ENCODE results near the gene TMEM190.

Gene TMEM190

GRCh38 chr19:55423225-55424005 is 46.8 kb downstream of the TMEM190 start:
- no peak for DNase-seq
- H3K9me3 ChIP-seq (ENCODE audit: control insufficient read depth, low read length) = no peaks in the 10 kb centered on the region
- H3K4me1 ChIP-seq (ENCODE audit: control insufficient read depth, insufficient read depth, low read length, poor library complexity, severe bottlenecking) = peaks cover 18% of the 10 kb centered on the region
- H3K36me3 ChIP-seq (ENCODE audit: control insufficient read depth, insufficient read depth, low read length) = no peaks in the 10 kb centered on the region
- H3K4me3 ChIP-seq (ENCODE audit: insufficient read depth, low read depth, low read length, poor library complexity, severe bottlenecking) = no peak overlapping the region
- no peak overlapping the region for H3K27ac ChIP-seq (ENCODE audit: insufficient read depth, low read length, poor library complexity, severe bottlenecking)
- peaks cover under 1% of the 10 kb centered on the region for H3K27me3 ChIP-seq (replicated peaks; ENCODE audit: control insufficient read depth, insufficient read depth, low read length, poor library complexity, severe bottlenecking)

DNA sequence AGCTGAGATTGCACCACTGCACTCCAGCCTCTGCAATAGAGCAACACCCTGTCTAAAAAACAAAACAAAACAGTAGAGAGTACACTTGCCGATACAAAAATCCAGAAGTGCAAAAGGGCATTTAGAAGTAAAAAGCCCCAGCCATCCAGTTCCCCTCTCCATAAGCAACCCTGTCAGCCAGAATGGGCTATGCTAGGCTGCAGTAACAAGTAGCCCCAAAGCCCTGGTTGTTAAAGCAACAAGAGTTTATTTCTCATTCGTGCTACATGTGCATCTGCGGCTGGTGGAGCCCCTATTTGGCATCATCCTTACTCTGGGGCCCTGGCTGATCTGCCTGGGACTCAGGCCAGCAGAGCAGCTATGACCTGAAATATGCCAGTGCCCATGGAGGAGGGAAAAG is 47.9 kb downstream of the TMEM190 start:
- H3K27ac ChIP-seq (ENCODE audit: insufficient read depth, low read length, poor library complexity, severe bottlenecking) = no peak overlapping the region
- H3K4me1 ChIP-seq (ENCODE audit: control insufficient read depth, insufficient read depth, low read length, poor library complexity, severe bottlenecking) = peaks cover 18% of the 10 kb centered on the region
- no peaks in the 10 kb centered on the region for H3K9me3 ChIP-seq (ENCODE audit: control insufficient read depth, low read length)
- H3K27me3 ChIP-seq (replicated peaks; ENCODE audit: control insufficient read depth, insufficient read depth, low read length, poor library complexity, severe bottlenecking) = peaks cover 11% of the 10 kb centered on the region
- H3K4me3 ChIP-seq (ENCODE audit: insufficient read depth, low read depth, low read length, poor library complexity, severe bottlenecking) = no peak overlapping the region
- DNase-seq = no peak
- no peaks in the 10 kb centered on the region for H3K36me3 ChIP-seq (ENCODE audit: control insufficient read depth, insufficient read depth, low read length)

DNA sequence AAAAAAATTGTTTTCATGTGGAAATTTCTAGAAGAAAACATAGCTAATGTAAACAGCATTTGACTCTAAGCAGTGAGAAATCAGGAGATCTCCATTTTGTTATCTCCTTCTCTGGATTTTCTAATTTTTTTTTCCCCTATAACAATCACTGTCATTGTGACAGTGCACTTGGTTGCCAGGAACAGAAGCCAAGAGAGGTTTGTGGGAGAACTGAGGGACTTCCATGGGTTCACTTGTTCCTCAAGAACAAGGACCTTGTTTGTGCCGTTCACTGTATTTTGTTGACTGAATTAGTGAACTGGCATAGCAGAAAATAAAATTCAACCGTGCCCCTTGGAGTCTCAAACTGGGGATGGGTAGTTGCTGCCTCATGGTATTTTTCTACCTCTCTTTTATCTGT is 49.4 kb downstream of the TMEM190 start:
- H3K36me3 ChIP-seq (ENCODE audit: control insufficient read depth, insufficient read depth, low read length) = no peaks in the 10 kb centered on the region
- H3K4me1 ChIP-seq (ENCODE audit: control insufficient read depth, insufficient read depth, low read length, poor library complexity, severe bottlenecking) = peaks cover 12% of the 10 kb centered on the region
- H3K27me3 ChIP-seq (replicated peaks; ENCODE audit: control insufficient read depth, insufficient read depth, low read length, poor library complexity, severe bottlenecking) = peaks cover 11% of the 10 kb centered on the region
- no peaks in the 10 kb centered on the region for H3K9me3 ChIP-seq (ENCODE audit: control insufficient read depth, low read length)
- no peak for DNase-seq
- no peak overlapping the region for H3K27ac ChIP-seq (ENCODE audit: insufficient read depth, low read length, poor library complexity, severe bottlenecking)
- no peak overlapping the region for H3K4me3 ChIP-seq (ENCODE audit: insufficient read depth, low read depth, low read length, poor library complexity, severe bottlenecking)
